OCI-LY1 (cell line): ENCODE results near the gene KCNMA1.

ENCODE experiments used
- H2AFZ ChIP-seq: fragments of 200-600 bp; sonication (generic), shearing (Covaris generic); 2 replicates; pipeline ENCODE4 v1.6.0; 2014; ENCODE audit warnings: antibody characterized with exemption, mild to moderate bottlenecking, low read length
- H3F3A ChIP-seq: fragments of 200-600 bp; sonication (generic), shearing (Covaris generic); 2 replicates; pipeline ENCODE4 v1.6.0; 2014; ENCODE audit warnings: mild to moderate bottlenecking, antibody characterized with exemption, low read length, moderate library complexity; ENCODE audit not compliant: insufficient read depth
- H3K27ac ChIP-seq: fragments of 200-600 bp; sonication (generic); 2 replicates; pipeline ENCODE4 v1.5.1; 2014; ENCODE audit warnings: low read length, mixed run types, mild to moderate bottlenecking, low read depth; ENCODE audit not compliant: poor library complexity, severe bottlenecking
- H3K27me3 ChIP-seq: fragments of 200-600 bp; sonication (generic); 2 replicates; pipeline ENCODE4 v1.6.0; 2014; ENCODE audit warnings: antibody characterized with exemption, mild to moderate bottlenecking, low read length, moderate library complexity; ENCODE audit not compliant: insufficient read depth
- H3K36me3 ChIP-seq: fragments of 200-600 bp; sonication (generic); 2 replicates; pipeline ENCODE4 v1.6.1; 2014; ENCODE audit warnings: mild to moderate bottlenecking, antibody characterized with exemption, low read length, moderate library complexity, mixed read lengths; ENCODE audit not compliant: insufficient read depth
- H3K4me1 ChIP-seq: fragments of 200-600 bp; sonication (generic); 2 replicates; pipeline ENCODE4 v1.5.1; 2014; ENCODE audit warnings: mild to moderate bottlenecking, low read length, moderate library complexity; ENCODE audit not compliant: insufficient read depth, severe bottlenecking
- H3K4me2 ChIP-seq: fragments of 200-600 bp; sonication (generic), shearing (Covaris generic); 2 replicates; pipeline ENCODE4 v1.6.1; 2014; ENCODE audit warnings: low read length
- H3K4me3 ChIP-seq: fragments of 200-600 bp; sonication (generic); 2 replicates; pipeline ENCODE4 v1.5.1; 2014; ENCODE audit warnings: low read length, low read depth, mild to moderate bottlenecking, mixed read lengths; ENCODE audit not compliant: poor library complexity, severe bottlenecking
- H3K79me2 ChIP-seq: fragments of 200-600 bp; shearing (Covaris generic); 2 replicates; pipeline ENCODE4 v1.6.1; 2016; ENCODE audit warnings: mixed run types, low read length, mixed read lengths; ENCODE audit not compliant: insufficient read depth
- H3K9ac ChIP-seq: fragments of 200-600 bp; sonication (generic), shearing (Covaris generic); 2 replicates; pipeline ENCODE4 v1.6.1; 2014; ENCODE audit warnings: mild to moderate bottlenecking, low read length, mixed read lengths
- H3K9me2 ChIP-seq: fragments of 200-600 bp; sonication (generic), shearing (Covaris generic); 2 replicates; pipeline ENCODE4 v1.6.1; 2014; ENCODE audit warnings: low read depth, mild to moderate bottlenecking, low read length, mixed read lengths
- H3K9me3 ChIP-seq: fragments of 200-600 bp; shearing (Covaris generic); 2 replicates; pipeline ENCODE4 v1.6.1; 2014; ENCODE audit warnings: low read length, mixed read lengths
- H4K20me1 ChIP-seq: fragments of 200-600 bp; sonication (generic), shearing (Covaris generic); 2 replicates; pipeline ENCODE4 v1.6.0; 2016; ENCODE audit warnings: mild to moderate bottlenecking, low read length; ENCODE audit not compliant: insufficient read depth
- CTCF ChIP-seq: fragments of 200-600 bp; sonication (generic), shearing (Covaris generic); IDR thresholded peaks from 2 replicates; pipeline ENCODE4 v1.5.1; 2017; ENCODE audit warnings: mild to moderate bottlenecking, antibody characterized with exemption, low read length, moderate library complexity, mixed read lengths
- EZH2 ChIP-seq: fragments of 200-600 bp; sonication (generic), shearing (Covaris generic); IDR thresholded peaks from 2 replicates; pipeline ENCODE4 v1.8.0; 2017; ENCODE audit warnings: borderline replicate concordance, mixed run types, mild to moderate bottlenecking, antibody characterized with exemption, low read length, moderate library complexity, mixed read lengths

Gene KCNMA1

GRCh38 chr10:77214799-77215198 is 422.8 kb downstream of the KCNMA1 start:
- H3K9me3 ChIP-seq, result no peaks in the 10 kb centered on the region
- no peaks in the 10 kb centered on the region for H3K36me3 ChIP-seq
- H3F3A ChIP-seq, result no peaks in the 10 kb centered on the region
- no peak overlapping the region for H3K9ac ChIP-seq
- no peak overlapping the region for H3K27ac ChIP-seq
- no peaks in the 10 kb centered on the region for H4K20me1 ChIP-seq
- H2AFZ ChIP-seq, result no peak overlapping the region
- H3K4me3 ChIP-seq, result no peak overlapping the region
- H3K4me2 ChIP-seq, result no peak overlapping the region
- no peaks in the 10 kb centered on the region for H3K4me1 ChIP-seq
- TF ChIP-seq EZH2 (no peak), CTCF (no peak)
- no peaks in the 10 kb centered on the region for H3K79me2 ChIP-seq
- H3K9me2 ChIP-seq, result no peaks in the 10 kb centered on the region
- no peaks in the 10 kb centered on the region for H3K27me3 ChIP-seq

GRCh38 chr10:77212632-77213031 is 425.0 kb downstream of the KCNMA1 start:
- Histone ChIP-seq H4K20me1 (no peaks in the 10 kb centered on the region), H3K9me2 (no peaks in the 10 kb centered on the region), H3F3A (no peaks in the 10 kb centered on the region), H2AFZ (no peak overlapping the region), H3K9ac (no peak overlapping the region), H3K4me3 (no peak overlapping the region), H3K27me3 (no peaks in the 10 kb centered on the region), H3K27ac (no peak overlapping the region), H3K4me1 (no peaks in the 10 kb centered on the region), H3K79me2 (no peaks in the 10 kb centered on the region), H3K9me3 (no peaks in the 10 kb centered on the region), H3K36me3 (no peaks in the 10 kb centered on the region), H3K4me2 (no peak overlapping the region)
- no peak for TF ChIP-seq EZH2
- no peak for TF ChIP-seq CTCF

GRCh38 chr10:77210645-77211044 is 427.0 kb downstream of the KCNMA1 start:
- Histone ChIP-seq H3K79me2 (no peaks in the 10 kb centered on the region), H4K20me1 (no peaks in the 10 kb centered on the region), H3K36me3 (no peaks in the 10 kb centered on the region), H3K9me3 (no peaks in the 10 kb centered on the region), H3K4me1 (no peaks in the 10 kb centered on the region), H3K4me2 (no peak overlapping the region), H3K9me2 (no peaks in the 10 kb centered on the region), H2AFZ (no peak overlapping the region), H3K27ac (no peak overlapping the region), H3F3A (no peaks in the 10 kb centered on the region), H3K9ac (no peak overlapping the region), H3K4me3 (no peak overlapping the region), H3K27me3 (no peaks in the 10 kb centered on the region)
- TF ChIP-seq EZH2 (no peak), CTCF (no peak)
